OCI-LY7 (cell line): ENCODE data around the gene AP3S2. TPM values are rescaled to one million over a fixed set of nuclear protein-coding genes. Genes with fewer than 3 reads are reported as not detected.

Source experiments
- BruUV-seq: library from RNA; stranded (reverse); fragments of 400-500 nt; replicated peaks from 2 replicates; lab custom pipeline; 2021; lab: Mats Ljungman, UMichigan
- CTCF ChIA-PET: fragments of 300-600 bp; sonication (Branson Sonifier 250); formaldehyde crosslinking; loops from one replicate; lab custom pipeline; 2022; ENCODE audit warnings: antibody characterized with exemption; ENCODE audit not compliant: unreplicated experiment; lab: Charles Lee
- POLR2A ChIA-PET: fragments of 300-600 bp; sonication (Branson Sonifier 250); formaldehyde crosslinking; loops from one replicate; lab custom pipeline; 2022; ENCODE audit warnings: antibody characterized with exemption; lab: Charles Lee
- DNase-seq: peaks from one replicate; pipeline ENCODE4 v3.0.0-alpha.2; 2015; ENCODE audit warnings: low spot score
- H2AFZ ChIP-seq: fragments of 200-600 bp; sonication (generic), shearing (Covaris generic); 2 replicates; pipeline ENCODE4 v1.6.1; 2014; ENCODE audit warnings: mild to moderate bottlenecking, antibody characterized with exemption, low read length, moderate library complexity
- H3K27ac ChIP-seq: fragments of 200-600 bp; sonication (generic); 2 replicates; pipeline ENCODE4 v1.5.1; 2014; ENCODE audit warnings: mixed run types, low read depth, mild to moderate bottlenecking, moderate library complexity, low read length, inconsistent platforms; ENCODE audit not compliant: poor library complexity, severe bottlenecking
- H3K36me3 ChIP-seq: fragments of 200-600 bp; sonication (generic); 2 replicates; pipeline ENCODE4 v1.6.1; 2014; ENCODE audit warnings: mild to moderate bottlenecking, antibody characterized with exemption, low read length, moderate library complexity, mixed read lengths; ENCODE audit not compliant: insufficient read depth
- H3K4me1 ChIP-seq: fragments of 200-600 bp; sonication (generic); 2 replicates; pipeline ENCODE4 v1.5.1; 2014; ENCODE audit warnings: mild to moderate bottlenecking, low read length; ENCODE audit not compliant: insufficient read depth, poor library complexity, severe bottlenecking
- H3K4me2 ChIP-seq: fragments of 200-600 bp; sonication (generic); 2 replicates; pipeline ENCODE4 v1.6.1; 2014; ENCODE audit warnings: mild to moderate bottlenecking, low read length
- H3K4me3 ChIP-seq: fragments of 200-600 bp; sonication (generic); 2 replicates; pipeline ENCODE4 v1.5.1; 2014; ENCODE audit warnings: mild to moderate bottlenecking, low read depth, low read length; ENCODE audit not compliant: poor library complexity, severe bottlenecking
- H3K79me2 ChIP-seq: fragments of 200-600 bp; sonication (generic); 2 replicates; pipeline ENCODE4 v1.6.1; 2016; ENCODE audit warnings: low read depth, mild to moderate bottlenecking, low read length, moderate library complexity, mixed read lengths; ENCODE audit not compliant: insufficient read depth
- H3K9me2 ChIP-seq: fragments of 200-600 bp; sonication (generic); 2 replicates; pipeline ENCODE4 v1.6.1; 2016; ENCODE audit warnings: mild to moderate bottlenecking, low read length, mixed read lengths; ENCODE audit not compliant: insufficient read depth
- H3K9me3 ChIP-seq: fragments of 200-600 bp; sonication (generic); 2 replicates; pipeline ENCODE4 v1.6.1; 2014; ENCODE audit warnings: mild to moderate bottlenecking, mixed run types, low read length, mixed read lengths
- H4K20me1 ChIP-seq: fragments of 200-600 bp; sonication (generic); 2 replicates; pipeline ENCODE4 v1.6.1; 2014; ENCODE audit warnings: mild to moderate bottlenecking, antibody characterized with exemption, low read length, moderate library complexity, mixed read lengths; ENCODE audit not compliant: insufficient read depth
- CTCF ChIP-seq: fragments of 200-600 bp; sonication (generic); conservative IDR thresholded peaks from 2 replicates; pipeline ENCODE4 v1.5.1; 2014; ENCODE audit warnings: mild to moderate bottlenecking, antibody characterized with exemption, low read length, moderate library complexity, mixed read lengths
- EZH2phosphoT487 ChIP-seq: fragments of 200-600 bp; sonication (generic); IDR thresholded peaks from 2 replicates; pipeline ENCODE4 v1.6.1; 2018; ENCODE audit warnings: low read depth, borderline replicate concordance, mild to moderate bottlenecking, mixed run types, antibody characterized with exemption, low read length, moderate library complexity, mixed read lengths
- intact Hi-C: fragments of 100-400 bp; cut with micrococcal nuclease; formaldehyde crosslinking; loops from one replicate; pipeline ENCODE4 v1.10.0; 2022; ENCODE audit not compliant: unreplicated experiment
- total RNA-seq, 2 experiments: library from RNA; depleted of rRNA in 1 of 2; stranded (reverse); fragments of >200 nt in 1 of 2; shearing (Covaris generic) in 1 of 2; gene quantifications; 2 replicates each; pipeline ENCODE4 v1.2.3, GENCODE V29; 2014 to 2022

Gene AP3S2
- total RNA-seq, 2 experiments from 2014 or later: 20.8 to 30.4 TPM

GRCh38 chr15:89826671-89827655, 66.8 kb downstream of the AP3S2 start:
- no TSS peak for BruUV-seq
- intact Hi-C loops: no loop called here
- H2AFZ ChIP-seq: no peak overlapping the region
- no peaks in the 10 kb centered on the region for H3K79me2 ChIP-seq
- no peak overlapping the region for H3K4me2 ChIP-seq
- no peaks in the 10 kb centered on the region for H3K9me3 ChIP-seq
- H3K27ac ChIP-seq: no peak overlapping the region
- no peak for TF ChIP-seq EZH2phosphoT487
- no peak for TF ChIP-seq CTCF
- no peaks in the 10 kb centered on the region for H3K4me1 ChIP-seq
- H4K20me1 ChIP-seq: no peaks in the 10 kb centered on the region
- DNase-seq: no peak
- no peaks in the 10 kb centered on the region for H3K9me2 ChIP-seq
- no peak overlapping the region for H3K4me3 ChIP-seq
- ChIA-PET POLR2A (no interaction called here), CTCF (no interaction called here)
- H3K36me3 ChIP-seq: no peaks in the 10 kb centered on the region

- POLR2A ChIA-PET: no interaction called here
- intact Hi-C loops: no loop called here
- BruUV-seq: no TSS peak
These were observed 68.4 kb downstream of the AP3S2 start for GRCh38 chr15:89825271-89825940.

More at GRCh38 chr15:89825271-89825940, 68.4 kb downstream of the AP3S2 start:
- TF ChIP-seq EZH2phosphoT487: no peak
- TF ChIP-seq CTCF: no peak
- H3K4me3 ChIP-seq: no peak overlapping the region
- H4K20me1 ChIP-seq: no peaks in the 10 kb centered on the region
- no peak for DNase-seq
- H3K36me3 ChIP-seq: no peaks in the 10 kb centered on the region
- H3K4me1 ChIP-seq: no peaks in the 10 kb centered on the region
- no peak overlapping the region for H2AFZ ChIP-seq
- H3K4me2 ChIP-seq: no peak overlapping the region
- no peak overlapping the region for H3K27ac ChIP-seq
- no peaks in the 10 kb centered on the region for H3K9me3 ChIP-seq
- CTCF ChIA-PET: no interaction called here
- H3K79me2 ChIP-seq: no peaks in the 10 kb centered on the region
- H3K9me2 ChIP-seq: no peaks in the 10 kb centered on the region
